Breast epithelium (tissue), 3 donors: ENCODE measurements around the gene WASHC4.

Source experiments
- CTCF ChIP-seq, 3 donors: fragments of 450-650 bp; IDR thresholded peaks; one replicate each; pipeline ENCODE4 v1.5.1; 2016 to 2017; ENCODE audit warnings: antibody characterized with exemption in 3 of 3, mild to moderate bottlenecking in 3 of 3, moderate library complexity in 3 of 3
- POLR2AphosphoS5 ChIP-seq, 3 donors: sonication (generic); formaldehyde crosslinking; IDR thresholded peaks; one replicate each; pipeline ENCODE4 v1.6.1; 2017; ENCODE audit warnings: antibody characterized with exemption in 3 of 3

GRCh38 chr12:105107494-105108371 is at the start of gene WASHC4:
- TF ChIP-seq CTCF (IDR thresholded peaks at IDR 0.05) = peak in 1 of 3 donors; percentile 6
- TF ChIP-seq POLR2AphosphoS5 (IDR thresholded peaks at IDR 0.05) = peak; percentile 90 to 96 (median 92)
